Renal pelvis (tissue), 4 donors: ENCODE data around the gene IL6R. TPM values are rescaled to one million over a fixed set of nuclear protein-coding genes. Genes with fewer than 3 reads are reported as not detected.
A peak's percentile ranks its signal among the peaks of the same experiment; 100 is the strongest.

Experiments used
- DNase-seq: peaks from one replicate; pipeline ENCODE4 v3.0.0-alpha.2; 2013
- polyA plus RNA-seq, 3 donors: library from polyadenylated mRNA; unstranded; fragments of 120-200 nt; gene quantifications; one replicate each; pipeline ENCODE4 v1.2.1, GENCODE V29; 2013; ENCODE audit not compliant: insufficient read length in 3 of 3

The IL6R gene
- polyA plus RNA-seq, 3 donors, result 5.9 to 11.0 (median 6.4) TPM

DNA sequence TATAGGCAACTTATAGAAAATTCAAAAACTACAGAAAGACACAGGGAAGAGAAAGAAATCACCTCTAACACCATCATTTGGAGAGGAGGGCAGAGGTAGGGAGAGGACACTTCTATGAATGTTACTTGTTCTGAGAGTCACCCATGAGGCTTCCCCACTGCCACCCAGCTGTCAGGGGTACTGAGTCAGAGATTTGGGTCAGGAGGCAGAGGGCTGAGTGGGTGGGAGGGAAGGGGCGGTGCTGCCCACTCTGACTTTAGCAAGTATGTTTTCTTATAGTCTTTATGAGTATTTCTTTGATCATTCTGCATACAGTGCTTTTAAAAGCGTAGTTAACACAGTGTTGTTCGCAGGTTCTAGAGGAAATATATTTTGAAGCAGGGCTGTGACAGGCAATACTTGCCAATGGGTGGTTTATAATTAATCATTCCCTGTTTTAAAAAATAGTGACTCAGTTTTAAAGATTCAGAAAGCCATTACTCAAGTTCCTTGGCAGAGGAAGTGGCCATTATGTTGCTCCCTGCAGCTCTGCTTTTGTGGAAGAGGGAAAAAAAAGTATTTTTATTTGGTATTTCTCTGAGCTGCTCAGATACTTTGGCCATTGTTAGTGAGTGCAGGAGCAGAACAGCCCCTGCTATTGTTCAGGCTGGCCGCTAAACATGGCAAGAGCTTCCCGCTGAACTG is 18.3 kb downstream of the IL6R start:
- no peak for DNase-seq

DNA sequence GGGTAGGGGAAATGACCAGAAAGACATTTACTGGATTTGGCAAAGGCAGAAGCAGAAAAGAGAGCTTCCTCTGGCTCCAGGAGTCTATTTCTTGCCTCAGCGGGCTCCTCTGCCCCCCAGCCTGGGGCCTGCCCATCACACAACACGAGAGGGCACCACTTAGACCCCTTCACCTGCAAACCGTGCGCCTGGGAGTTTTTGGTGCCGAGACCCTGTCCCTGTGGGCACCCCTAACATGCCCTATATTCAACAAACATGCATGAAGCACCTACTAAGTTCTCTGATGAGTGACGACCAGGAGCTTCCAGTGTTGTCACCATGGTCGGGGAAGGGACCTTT is 18.8 kb downstream of the IL6R start:
- no peak for DNase-seq

DNA sequence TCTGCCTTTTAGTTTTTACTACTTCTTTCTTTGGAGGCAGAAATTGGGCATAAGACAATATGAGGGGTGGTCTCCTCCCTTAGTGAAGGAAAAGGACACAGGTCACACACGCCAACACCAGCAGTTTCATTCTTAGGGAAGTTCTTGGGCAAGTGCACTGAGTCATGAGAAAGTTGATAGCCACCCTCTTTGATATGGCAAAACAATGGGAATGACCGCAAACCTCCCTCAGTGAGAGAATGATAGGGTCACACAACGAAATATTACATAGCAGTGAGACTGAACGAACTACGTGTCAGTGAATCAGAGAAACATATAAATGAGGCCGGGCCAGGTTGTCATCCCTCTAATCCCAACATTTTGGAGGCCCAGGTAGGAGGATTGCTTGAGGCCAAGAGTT is 20.0 kb downstream of the IL6R start:
- no peak for DNase-seq

DNA sequence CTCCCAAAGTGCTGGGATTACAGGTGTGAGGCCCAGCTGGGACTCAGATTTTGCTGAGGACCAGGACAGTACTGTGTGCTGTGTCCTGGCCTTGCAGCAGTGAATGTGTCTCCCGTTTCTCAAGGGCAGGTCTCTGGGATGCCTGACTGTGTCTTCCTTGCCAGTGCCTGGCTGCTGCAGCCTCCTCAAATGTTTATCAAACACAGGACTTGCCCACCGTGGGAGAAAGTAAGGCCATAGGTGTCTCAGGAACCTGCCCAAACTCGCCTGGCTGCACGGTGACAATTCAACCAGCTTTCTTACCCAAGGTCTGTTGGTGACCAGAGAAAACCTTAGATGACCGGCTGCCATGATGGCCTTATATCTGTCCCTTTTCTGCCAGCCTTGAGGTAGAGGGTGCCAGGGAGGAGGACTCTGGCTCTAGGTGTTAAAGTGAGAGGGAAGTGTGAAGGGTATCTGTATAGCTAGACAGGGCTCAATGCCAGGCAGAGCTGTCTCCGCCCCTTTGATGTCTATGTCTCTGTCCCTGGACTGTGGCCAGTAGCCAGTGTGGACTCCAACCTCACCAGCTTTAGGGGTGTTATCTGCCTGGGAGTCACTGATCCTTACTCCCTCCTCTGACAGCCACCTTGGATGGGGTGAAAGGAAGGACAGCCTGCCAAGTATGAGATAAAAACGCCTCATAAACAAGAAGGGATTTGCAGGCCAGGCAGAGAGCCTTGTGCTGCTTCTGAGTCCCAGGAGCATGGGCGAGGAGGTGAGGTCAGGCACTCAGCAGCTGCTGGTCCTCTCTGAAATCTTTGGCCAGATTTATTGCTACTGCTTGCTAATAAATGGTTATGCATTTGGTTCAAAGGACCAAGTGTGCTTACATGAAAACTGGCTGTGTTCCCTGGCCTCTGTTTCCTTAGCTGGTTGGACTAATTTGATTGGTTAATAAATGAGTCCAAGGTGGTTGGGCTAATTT is 22.3 kb downstream of the IL6R start:
- DNase-seq, result peak; percentile 58

DNA sequence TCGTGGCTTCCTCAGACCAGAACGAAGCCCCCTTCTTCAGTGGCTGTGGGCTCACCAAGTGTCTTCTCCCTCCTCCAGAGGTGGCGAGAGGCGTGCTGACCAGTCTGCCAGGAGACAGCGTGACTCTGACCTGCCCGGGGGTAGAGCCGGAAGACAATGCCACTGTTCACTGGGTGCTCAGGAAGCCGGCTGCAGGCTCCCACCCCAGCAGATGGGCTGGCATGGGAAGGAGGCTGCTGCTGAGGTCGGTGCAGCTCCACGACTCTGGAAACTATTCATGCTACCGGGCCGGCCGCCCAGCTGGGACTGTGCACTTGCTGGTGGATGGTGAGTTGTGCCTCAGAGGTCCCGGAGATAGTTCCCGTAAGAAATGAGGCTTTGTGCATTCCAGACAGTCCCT is 24.0 kb downstream of the IL6R start:
- DNase-seq, result no peak

DNA sequence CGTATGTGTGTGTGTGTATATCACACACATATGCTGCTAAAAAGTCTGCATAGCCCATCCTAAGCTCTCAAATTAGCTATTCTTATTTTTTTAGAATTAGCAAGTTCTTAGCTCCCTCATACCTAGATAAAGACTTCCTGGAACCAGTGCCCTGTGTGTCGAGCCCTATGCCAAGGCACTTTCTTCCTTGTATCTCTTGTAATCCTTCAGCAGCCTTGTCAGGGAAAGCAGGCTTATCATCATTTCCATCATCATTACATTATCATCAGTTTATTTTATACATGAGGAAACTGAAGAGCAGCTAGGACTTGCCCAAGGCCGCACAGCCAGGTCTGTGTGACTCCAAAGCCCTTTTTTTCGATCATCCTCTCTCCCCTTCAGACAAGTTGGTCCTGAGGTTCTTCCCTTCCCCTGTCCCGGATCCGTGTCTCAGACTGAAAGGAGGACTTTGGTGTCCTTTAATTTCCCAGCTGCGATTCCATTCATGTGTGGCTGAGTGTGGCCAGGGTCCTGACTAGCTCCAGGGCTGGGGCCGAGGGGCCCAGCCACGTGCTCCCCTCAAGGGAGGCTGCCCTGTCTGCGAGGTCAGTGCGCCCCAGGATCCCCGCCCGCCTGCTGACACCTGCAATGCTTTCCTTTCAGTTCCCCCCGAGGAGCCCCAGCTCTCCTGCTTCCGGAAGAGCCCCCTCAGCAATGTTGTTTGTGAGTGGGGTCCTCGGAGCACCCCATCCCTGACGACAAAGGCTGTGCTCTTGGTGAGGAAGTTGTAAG is 24.9 kb downstream of the IL6R start:
- no peak for DNase-seq

DNA sequence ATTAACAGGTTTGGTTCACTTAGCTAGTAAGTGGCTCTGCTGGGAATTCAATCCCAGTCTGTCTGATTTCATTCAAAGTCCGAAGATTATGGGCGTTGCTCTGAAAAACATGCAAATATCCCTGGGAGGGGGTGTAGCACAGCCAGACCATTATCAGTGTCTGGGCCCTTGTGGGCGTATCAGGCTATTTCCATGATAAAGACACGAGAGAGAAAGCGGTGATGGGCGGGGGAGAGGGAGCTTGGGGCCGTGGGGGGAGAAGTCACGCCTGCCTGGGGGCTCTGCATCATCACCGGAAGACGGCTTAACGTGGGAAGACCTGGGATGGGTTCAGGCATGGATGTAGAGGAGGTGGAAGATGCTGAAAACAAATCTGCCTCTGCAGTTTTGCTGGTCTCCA is 25.8 kb downstream of the IL6R start:
- no peak for DNase-seq

DNA sequence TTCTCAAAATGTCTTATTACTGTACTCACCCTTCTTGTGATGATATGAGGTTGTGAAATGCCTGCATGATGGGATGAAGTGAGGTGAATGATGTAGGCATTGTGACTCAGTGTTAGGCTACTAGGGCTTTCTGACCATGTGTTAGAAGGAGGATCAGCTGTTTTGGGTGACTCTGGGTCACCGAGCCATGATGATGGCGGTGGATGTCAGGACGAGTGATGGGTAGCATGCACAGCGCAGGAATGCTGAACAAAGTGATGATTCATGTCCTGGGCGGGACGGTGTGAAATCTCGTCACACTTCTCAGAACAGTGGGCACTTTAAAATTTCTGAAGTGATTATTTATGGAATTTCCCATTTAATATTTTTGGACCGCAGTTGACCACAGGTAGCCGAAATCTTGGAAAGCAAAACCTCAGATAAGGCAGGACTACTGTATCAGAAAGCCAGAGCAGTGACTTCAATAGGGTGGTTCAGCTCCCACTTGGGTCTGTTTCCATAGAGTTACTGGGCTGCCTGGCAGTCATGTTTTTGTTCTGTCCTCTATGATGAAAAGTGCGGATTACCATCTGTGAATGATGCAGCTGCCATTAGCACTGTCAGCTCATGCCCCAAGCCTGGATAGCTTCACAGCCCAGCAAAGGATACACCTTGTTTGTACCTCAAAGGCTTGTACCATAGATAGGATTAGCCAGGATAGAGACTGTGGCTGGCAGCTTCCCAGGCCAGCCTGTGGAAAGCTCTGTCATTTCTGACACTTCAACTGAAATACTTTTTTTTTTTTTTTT is 26.6 kb downstream of the IL6R start:
- DNase-seq, result no peak

DNA sequence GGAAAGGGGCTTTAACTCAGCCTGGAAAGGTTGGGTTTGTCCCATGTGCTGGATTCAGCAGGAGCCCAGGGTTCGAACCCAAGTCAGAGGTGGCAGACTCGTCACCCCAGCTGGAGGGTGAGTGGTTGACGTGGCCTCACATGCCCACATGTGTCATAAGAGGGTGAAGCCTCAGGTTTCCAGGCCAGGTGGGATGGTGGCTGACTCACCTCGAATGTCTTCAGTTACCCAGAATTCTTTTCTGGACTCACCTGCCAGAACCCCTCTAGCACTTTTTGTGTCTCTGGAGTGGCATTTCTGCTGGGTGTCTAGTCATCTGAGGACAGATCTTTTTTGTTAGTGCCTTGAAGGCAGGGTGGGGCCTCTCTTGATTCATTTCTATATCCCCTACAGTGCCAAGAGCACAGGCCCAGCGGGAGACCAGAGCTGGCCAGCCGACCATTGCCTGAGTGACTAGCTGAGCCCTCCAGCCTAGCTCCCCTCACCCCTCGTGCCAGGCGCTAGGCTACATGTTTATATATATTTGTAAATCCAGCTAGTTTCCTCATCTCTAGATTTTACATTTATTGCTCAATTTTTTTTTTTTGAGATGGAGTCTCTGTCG is 28.1 kb downstream of the IL6R start:
- no peak for DNase-seq

DNA sequence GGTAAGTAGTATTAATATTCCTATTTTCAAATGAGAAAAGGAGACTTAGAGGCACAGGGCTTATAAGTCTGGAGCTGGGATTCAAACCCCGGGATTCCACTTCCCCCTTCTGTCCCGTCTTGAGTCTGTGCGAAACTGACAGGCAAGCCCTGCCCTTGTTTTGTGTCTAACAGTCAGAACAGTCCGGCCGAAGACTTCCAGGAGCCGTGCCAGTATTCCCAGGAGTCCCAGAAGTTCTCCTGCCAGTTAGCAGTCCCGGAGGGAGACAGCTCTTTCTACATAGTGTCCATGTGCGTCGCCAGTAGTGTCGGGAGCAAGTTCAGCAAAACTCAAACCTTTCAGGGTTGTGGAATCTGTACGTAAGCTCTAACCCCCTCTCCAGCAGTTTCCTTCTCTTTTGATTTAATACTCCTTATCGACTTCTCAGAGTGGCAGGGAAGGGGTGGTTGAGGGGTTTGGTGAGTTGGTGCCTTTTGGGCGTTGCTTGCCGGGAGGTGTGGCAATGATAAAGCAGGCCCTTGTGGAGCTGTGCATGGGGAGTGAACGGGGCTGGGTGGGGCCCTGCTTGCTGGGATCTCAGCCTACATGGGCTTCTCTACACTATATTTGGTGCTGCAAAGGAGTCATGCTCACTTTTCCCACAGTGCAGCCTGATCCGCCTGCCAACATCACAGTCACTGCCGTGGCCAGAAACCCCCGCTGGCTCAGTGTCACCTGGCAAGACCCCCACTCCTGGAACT is 29.4 kb downstream of the IL6R start:
- DNase-seq, result no peak

DNA sequence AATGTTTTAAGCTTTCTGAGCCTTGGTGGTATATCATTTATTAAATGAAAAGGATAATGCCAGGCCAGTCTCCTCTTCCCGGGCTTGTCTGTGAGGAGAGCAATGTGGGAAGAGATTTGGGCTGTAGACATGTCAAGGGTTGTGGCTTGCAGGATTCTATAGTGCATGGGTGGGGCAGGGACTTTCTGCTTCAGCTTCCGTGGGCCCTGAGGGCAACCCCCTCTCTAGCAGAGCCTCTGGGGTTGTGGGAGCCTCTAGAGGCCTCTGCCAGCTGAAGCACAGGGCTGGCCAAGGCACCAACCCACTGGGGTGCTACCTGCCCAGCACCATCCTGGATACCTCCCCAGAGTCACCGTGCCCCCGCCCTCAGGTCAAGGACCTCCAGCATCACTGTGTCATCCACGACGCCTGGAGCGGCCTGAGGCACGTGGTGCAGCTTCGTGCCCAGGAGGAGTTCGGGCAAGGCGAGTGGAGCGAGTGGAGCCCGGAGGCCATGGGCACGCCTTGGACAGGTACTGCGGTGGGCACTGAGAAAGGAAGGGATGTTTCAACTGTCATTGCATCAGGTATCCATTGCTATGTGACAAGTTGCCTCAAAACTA is 30.6 kb downstream of the IL6R start:
- DNase-seq, result no peak

DNA sequence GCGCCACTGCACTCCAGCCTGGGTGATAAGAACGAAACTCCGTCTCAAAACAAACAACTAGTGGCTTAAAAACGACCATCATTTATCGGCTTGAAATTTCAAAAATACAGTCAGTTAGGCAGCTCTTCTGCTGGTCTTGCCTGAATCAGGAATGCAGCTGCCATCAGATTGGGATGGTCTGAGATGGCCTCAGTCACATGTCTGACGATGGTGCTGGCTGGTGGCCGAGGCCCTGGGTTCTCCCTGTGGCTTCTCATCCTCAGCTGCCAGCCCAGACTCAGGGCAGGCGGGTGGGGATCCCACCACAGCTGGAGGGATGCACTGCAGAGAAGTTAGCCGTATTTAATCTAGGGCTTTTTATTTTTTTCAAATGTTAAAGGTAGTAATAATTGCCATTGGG is 31.3 kb downstream of the IL6R start:
- DNase-seq, result no peak

DNA sequence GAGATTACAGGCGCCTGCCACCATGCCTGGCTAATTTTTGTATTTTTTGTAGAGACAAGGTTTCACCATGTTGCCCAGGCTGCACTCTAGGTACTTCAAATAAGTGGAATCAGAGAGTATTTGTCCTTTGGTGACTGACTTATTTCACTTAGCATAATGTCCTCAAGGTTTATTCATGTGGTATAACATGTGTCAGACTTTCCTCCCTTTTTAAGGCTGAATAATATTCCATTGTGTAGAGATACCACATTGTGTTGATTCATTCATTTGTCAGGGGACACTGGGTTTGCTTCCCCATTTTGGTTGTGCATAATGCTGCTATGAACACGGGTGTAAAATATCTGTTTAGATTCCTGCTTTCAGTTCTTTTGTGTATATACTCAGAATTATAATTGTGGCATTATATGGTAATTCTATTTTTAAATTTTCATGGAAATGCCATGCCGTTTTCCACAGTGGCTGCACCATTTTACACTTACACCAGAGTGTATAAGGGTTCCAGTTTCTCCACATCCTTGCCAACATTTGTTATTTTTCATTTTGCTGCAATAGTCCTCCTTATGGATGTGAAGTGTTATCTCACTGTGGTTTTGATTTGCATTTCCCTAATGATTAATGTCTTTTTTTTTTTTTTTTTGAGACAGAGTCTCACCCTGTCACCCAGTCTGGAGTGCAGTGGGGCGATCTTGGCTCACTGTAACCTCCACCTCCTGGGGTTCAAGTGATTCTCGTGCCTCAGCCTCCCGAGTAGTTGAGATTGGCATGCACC is 35.1 kb downstream of the IL6R start:
- no peak for DNase-seq

DNA sequence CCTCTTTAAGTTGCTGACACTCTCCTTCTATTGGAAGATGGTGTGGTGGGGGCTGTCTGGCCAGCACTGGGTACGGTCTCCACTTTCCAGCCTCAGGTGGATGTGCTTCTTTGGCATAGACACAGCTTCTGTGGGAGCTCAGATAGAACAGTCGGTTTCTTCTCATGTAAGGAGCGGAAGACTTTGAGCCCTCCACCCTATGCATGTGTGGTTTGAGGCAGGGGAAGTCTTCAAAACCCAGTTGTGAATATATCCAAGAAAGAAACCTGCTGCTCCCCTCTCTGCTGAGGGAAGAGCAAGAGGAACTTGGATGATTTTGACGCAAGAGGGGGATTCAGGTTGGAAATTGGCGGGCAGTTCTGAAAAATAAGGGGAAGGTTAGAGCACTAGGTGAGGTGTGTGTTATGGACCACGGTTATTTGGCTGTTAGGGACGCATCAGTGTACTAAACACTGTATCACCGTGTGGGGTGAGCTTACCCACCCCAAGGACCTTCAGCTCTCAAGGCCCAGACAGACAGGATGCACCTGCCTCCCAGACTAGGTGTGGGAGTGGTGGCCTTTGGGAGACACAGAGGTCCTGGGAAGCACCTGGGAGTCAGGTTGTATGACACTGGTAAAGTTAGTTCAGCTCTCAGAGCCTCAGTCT is 36.2 kb downstream of the IL6R start:
- no peak for DNase-seq

DNA sequence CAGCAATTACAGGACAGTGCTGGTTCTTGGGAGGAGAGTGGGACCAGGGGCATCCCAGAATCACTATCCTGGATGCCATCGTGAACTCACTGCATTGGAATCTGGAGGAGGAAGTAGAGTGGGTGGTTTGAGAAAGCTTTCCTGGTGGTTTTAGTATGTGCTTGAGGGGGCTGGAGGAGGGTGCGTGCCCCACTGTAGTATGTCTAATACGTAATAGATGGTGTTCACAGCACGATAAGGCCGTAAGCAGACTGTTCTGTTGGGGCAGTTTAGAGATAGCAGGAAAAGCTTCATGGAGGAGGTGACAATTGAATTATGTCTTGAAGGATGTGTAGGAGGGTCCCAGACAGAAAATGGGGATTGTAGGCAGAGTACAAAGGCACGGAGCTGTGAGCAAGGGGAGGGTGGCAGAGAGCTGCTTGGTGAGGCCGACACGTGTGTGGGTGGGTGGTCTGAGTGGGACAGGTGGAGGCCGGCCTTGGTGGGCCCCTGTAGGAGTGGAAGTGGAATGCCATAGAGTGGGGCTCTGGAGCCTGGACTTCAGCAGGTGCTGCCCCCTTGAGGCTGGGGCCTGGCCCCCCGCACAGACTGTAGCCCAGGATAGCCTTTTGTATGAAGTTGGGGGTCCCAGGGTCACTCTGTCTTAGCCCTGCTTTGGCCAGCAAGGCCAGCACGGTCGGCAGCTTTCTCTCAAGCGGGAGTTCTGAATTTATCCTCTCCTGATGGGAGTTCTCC is 37.0 kb downstream of the IL6R start:
- DNase-seq, result no peak

DNA sequence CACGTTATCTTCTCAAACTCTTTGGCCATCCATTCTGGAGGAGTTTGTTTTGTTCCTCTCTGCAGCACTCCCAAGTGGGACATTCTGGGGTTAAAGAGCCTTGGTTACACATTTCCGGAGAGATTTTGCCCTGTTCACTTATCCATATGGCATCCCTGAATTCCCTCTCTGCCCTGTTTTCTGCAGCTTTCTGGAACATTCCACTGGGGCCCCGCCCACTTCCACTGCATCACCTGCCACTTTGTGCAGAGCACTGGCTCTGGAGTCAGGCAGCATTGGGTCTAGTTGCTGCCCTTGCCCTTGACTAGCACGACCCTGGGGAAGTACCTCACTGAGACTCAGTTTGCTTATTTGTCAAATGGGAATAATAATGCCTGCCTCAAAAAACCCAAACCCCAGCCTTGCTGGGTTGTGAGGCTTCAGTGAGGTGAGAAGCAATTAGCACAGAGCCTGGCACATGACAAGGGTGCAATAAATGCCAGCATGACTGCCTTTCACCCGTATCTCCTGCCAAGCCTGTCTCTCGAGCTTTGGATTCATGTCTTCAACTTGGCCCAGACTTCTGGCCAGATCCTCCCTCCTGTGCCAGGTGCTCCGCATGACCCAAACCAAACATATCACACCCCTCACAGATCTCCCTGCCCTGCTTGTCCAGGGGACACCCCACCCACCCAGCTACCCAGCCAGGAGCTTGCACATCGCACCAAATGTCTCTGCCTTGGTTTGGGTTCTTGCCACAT is 38.3 kb downstream of the IL6R start:
- no peak for DNase-seq

DNA sequence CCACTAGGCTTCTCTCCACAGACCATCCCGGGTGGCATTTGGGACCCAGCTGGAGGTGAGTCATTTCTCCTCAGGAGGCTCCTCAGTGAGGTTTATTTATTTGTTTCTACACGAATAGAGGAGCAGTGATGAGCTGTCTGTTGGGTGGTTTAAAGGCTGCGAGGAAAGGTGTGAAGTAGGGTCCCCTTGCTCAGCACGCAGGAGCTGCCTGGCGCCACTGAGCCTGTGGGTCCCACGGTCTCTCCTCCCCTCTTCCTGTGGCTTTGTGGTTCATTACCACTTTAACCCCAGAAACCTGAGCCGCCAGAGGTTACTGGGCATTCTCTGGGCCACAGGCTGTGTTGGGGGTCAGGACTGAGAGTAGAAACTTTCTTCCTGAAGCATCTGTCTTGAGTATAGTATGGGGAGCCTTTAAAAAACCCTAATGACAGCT is 39.9 kb downstream of the IL6R start:
- no peak for DNase-seq
